ENCODE data around the gene DDHD1.

DNA sequence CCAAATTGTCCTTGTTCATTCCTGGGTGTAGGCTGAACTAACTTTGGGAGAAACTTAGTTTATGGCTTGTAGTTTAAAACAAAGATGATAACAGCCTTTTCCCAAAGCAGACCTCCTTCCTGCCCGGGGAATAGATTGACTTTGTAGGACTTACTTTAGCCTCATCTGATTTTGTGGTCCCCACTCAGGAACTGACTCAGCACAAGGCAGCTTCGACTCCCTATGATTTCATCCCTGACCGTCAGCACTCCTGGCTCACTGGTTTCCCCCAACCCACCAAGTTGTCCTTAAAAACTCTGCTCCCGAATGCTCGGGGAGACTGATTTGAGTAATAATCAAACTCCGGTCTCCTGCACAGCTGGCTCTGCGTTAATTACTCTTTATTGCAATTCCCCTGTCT lies 40.1 kb upstream of the DDHD1 start:
- TF ChIP-seq POLR2A (IDR thresholded peaks at IDR 0.05) (no peak), POLR2AphosphoS5 (IDR thresholded peaks at IDR 0.05) (no peak)

Data from sigmoid colon (tissue), 4 donors.